ENCODE measurements around the gene GSX1. TPM values are rescaled to one million over a fixed set of nuclear protein-coding genes. Genes with fewer than 3 reads are reported as not detected.

GSX1 gene
- total and polyA plus RNA-seq, 9 of the 15 experiments (the other 6 are each of a cell fraction or from before 2014, with no cell fraction given), result not detected

- no TSS peak for BruUV-seq (replicated peaks)
- Histone ChIP-seq H3K79me2 (ENCODE audit: control insufficient read depth, insufficient read depth, low read length) (no peaks in the 10 kb centered on the region), H3K9me3 (replicated peaks; ENCODE audit: control insufficient read depth, insufficient read depth, low read depth, low read length) (no peaks in the 10 kb centered on the region), H3K27ac (ENCODE audit: extremely low read depth, low read depth, low read length) (no peak overlapping the region), H3K9ac (ENCODE audit: insufficient read depth in 1 of 2, low read depth in 2 of 2, low read length in 2 of 2) (no peak overlapping the region), H3K4me1 (replicated peaks in 1 of 2; ENCODE audit: control insufficient read depth in 2 of 2, insufficient read depth in 2 of 2, low read length in 2 of 2) (no peaks in the 10 kb centered on the region), H3K27me3 (ENCODE audit: control insufficient read depth in 2 of 2, insufficient read depth in 2 of 2, low read length in 2 of 2) (peaks cover 10 to 58% of the 10 kb centered on the region in 2 experiments; a peak in 4 of 5 replicates), H4K20me1 (replicated peaks; ENCODE audit: control insufficient read depth, insufficient read depth, low read length) (no peaks in the 10 kb centered on the region), H3K4me3 (no peak overlapping the region), H2AFZ (ENCODE audit: low read depth, low read length) (no peak overlapping the region), H3K9me1 (ENCODE audit: control insufficient read depth, insufficient read depth, low read length) (no peaks in the 10 kb centered on the region), H3K36me3 (ENCODE audit: control insufficient read depth, insufficient read depth, low read length) (no peaks in the 10 kb centered on the region), H3K4me2 (ENCODE audit: insufficient read depth, low read length) (no peak overlapping the region)
- DNase-seq (ENCODE audit: extremely low read depth in 1 of 4, low spot score in 3 of 4) (no peak), ATAC-seq (no peak), FAIRE-seq (no peak)
- CTCF ChIA-PET (ENCODE audit: low intra/inter-chr PET ratio), result no interaction called here
- intact Hi-C loops (cut with micrococcal nuclease), result no loop called here
- 0% methylated on average over 13 of the region's 24 CpGs for WGBS (ENCODE audit: insufficient coverage, low coverage, missing lambda C conversion rate)
- TF ChIP-seq CHCHD3 (CRISPR knock-in tag; IDR thresholded peaks at IDR 0.05) (no peak), RAD21 (CRISPR knock-in tag; conservative IDR thresholded peaks at IDR 0.05 in 1 of 2, IDR thresholded peaks at IDR 0.05 in 1 of 2) (no peak), ZZZ3 (IDR thresholded peaks at IDR 0.05) (no peak)
- in situ Hi-C loops (cut with MboI), result no loop called here
- POLR2A ChIA-PET, result interaction anchor here (0.7 to 1.0 kb wide), 2 partner anchors 26 to 257 kb away, joined by 3 read pairs; no protein-coding TSS in a partner anchor
Observed at GRCh38 chr13:27796544-27797227, 4.4 kb downstream of the GSX1 start.

GRCh38 chr13:27797228-27797624 lies 4.9 kb downstream of the GSX1 start:
- Histone ChIP-seq H4K20me1 (replicated peaks; ENCODE audit: control insufficient read depth, insufficient read depth, low read length) (no peaks in the 10 kb centered on the region), H3K9ac (ENCODE audit: insufficient read depth in 1 of 2, low read depth in 2 of 2, low read length in 2 of 2) (no peak overlapping the region), H3K79me2 (ENCODE audit: control insufficient read depth, insufficient read depth, low read length) (no peaks in the 10 kb centered on the region), H3K9me3 (replicated peaks; ENCODE audit: control insufficient read depth, insufficient read depth, low read depth, low read length) (no peaks in the 10 kb centered on the region), H3K27ac (ENCODE audit: extremely low read depth, low read depth, low read length) (no peak overlapping the region), H3K36me3 (ENCODE audit: control insufficient read depth, insufficient read depth, low read length) (no peaks in the 10 kb centered on the region), H3K4me2 (ENCODE audit: insufficient read depth, low read length) (no peak overlapping the region), H3K27me3 (ENCODE audit: control insufficient read depth in 2 of 2, insufficient read depth in 2 of 2, low read length in 2 of 2) (peaks cover 9 to 53% of the 10 kb centered on the region in 2 experiments; a peak in 3 of 5 replicates), H2AFZ (ENCODE audit: low read depth, low read length) (no peak overlapping the region), H3K9me1 (ENCODE audit: control insufficient read depth, insufficient read depth, low read length) (no peaks in the 10 kb centered on the region), H3K4me1 (replicated peaks in 1 of 2; ENCODE audit: control insufficient read depth in 2 of 2, insufficient read depth in 2 of 2, low read length in 2 of 2) (no peaks in the 10 kb centered on the region), H3K4me3 (no peak overlapping the region)
- WGBS (ENCODE audit: insufficient coverage, low coverage, missing lambda C conversion rate), result 5% methylated on average over 14 of the region's 24 CpGs
- BruUV-seq (replicated peaks), result no TSS peak
- ATAC-seq, result no peak
- peak in 1 of 4 experiments; percentile 2 for DNase-seq (ENCODE audit: extremely low read depth in 1 of 4, low spot score in 3 of 4)
- in situ Hi-C loops (cut with MboI) (no loop called here), intact Hi-C loops (cut with micrococcal nuclease) (no loop called here)
- ChIA-PET CTCF (ENCODE audit: low intra/inter-chr PET ratio) (no interaction called here), POLR2A (interaction anchor here (1.0 kb wide), 1 partner anchor 25 kb away, joined by 3 read pairs; no protein-coding TSS in a partner anchor)
- no peak for FAIRE-seq
- TF ChIP-seq MED1 (CRISPR knock-in tag; IDR thresholded peaks at IDR 0.05; ENCODE audit: borderline replicate concordance) (no peak), ZNF830 (CRISPR knock-in tag; IDR thresholded peaks at IDR 0.05) (no peak), SMARCA5 (IDR thresholded peaks at IDR 0.05) (no peak), USF2 (CRISPR knock-in tag; IDR thresholded peaks at IDR 0.05) (no peak), LEF1 (IDR thresholded peaks at IDR 0.05) (no peak), ARID3B (CRISPR knock-in tag; IDR thresholded peaks at IDR 0.05; ENCODE audit: borderline replicate concordance) (no peak), PML (IDR thresholded peaks at IDR 0.05; ENCODE audit: low read length) (no peak), MEF2A (IDR thresholded peaks at IDR 0.05; ENCODE audit: control insufficient read depth, low read depth, low read length) (no peak), XRCC4 (IDR thresholded peaks at IDR 0.05; ENCODE audit: extremely low read depth, insufficient read depth, insufficient read length) (no peak), IRF2 (CRISPR knock-in tag; IDR thresholded peaks at IDR 0.05) (no peak), ZBTB17 (CRISPR knock-in tag; IDR thresholded peaks at IDR 0.05) (no peak), ZNF274 (IDR thresholded peaks at IDR 0.05; ENCODE audit: borderline replicate concordance, low read depth, low read length) (no peak)

All from K562 (cell line).